SK-N-SH (cell line): Measurements from ENCODE around the gene PRG3.

Source experiments
- CHD2 ChIP-seq: fragments of 150-350 bp; IDR thresholded peaks from 2 replicates; pipeline ENCODE4 v1.6.1; 2018; ENCODE audit warnings: low read length; ENCODE audit not compliant: partially characterized antibody
- CTCF ChIP-seq: fragments of 200-600 bp; sonication (generic); IDR thresholded peaks from 2 replicates; pipeline ENCODE4 v1.6.1; 2017; ENCODE audit warnings: antibody characterized with exemption, mild to moderate bottlenecking, moderate library complexity
- ELF1 ChIP-seq: IDR thresholded peaks from 2 replicates; pipeline ENCODE4 v1.4.0; 2012
- REST ChIP-seq: IDR thresholded peaks from 2 replicates; pipeline ENCODE4 v1.6.1; 2012; ENCODE audit warnings: mild to moderate bottlenecking, low read depth, low read length, moderate library complexity

GRCh38 chr11:57399972-57400578, 19.1 kb upstream of the PRG3 start:
- TF ChIP-seq CTCF: no peak
- no peak for TF ChIP-seq REST
- TF ChIP-seq CHD2: no peak
- TF ChIP-seq ELF1: no peak
